Fibroblast of pulmonary artery (primary cell): ENCODE results near the gene ABHD5.

ENCODE experiments used
- DNase-seq: peaks from one replicate; pipeline ENCODE4 v3.0.0-alpha.2; 2010; ENCODE audit warnings: low read depth
- H3K4me3 ChIP-seq: replicated peaks from 2 replicates; pipeline ENCODE4 v1.5.1; 2011; ENCODE audit warnings: low read depth, mild to moderate bottlenecking, control low read depth, low read length, moderate library complexity
- TF ChIP-seq, protein P1 (sequence below): IDR thresholded peaks from 2 replicates; pipeline ENCODE4 v1.5.1; 2011; ENCODE audit warnings: mild to moderate bottlenecking, control low read depth, low read length, inconsistent platforms; ENCODE audit errors: missing control alignments

The ABHD5 gene

DNA sequence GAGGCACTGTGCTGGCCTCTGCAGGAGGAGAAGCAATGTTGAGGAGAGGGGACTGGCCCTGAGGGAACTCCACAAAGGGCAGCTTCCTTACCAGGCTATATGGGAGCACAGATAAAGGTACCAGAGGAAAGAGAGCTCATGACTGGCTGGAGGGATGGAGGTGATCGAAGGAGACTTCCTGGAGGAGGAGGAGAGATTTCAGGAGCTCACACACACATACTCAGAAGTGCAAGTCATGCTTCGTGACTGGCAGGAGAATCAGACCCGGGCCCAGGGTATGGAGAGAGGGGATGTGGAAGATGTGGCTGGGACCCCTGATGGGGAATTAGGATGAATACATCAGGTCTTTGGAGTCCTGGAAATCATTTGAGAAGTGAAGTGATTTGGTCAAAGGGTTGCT lies 85.4 kb downstream of the ABHD5 start:
- H3K4me3 ChIP-seq = no peak overlapping the region
- no peak for DNase-seq
- TF ChIP-seq, protein P1, sequence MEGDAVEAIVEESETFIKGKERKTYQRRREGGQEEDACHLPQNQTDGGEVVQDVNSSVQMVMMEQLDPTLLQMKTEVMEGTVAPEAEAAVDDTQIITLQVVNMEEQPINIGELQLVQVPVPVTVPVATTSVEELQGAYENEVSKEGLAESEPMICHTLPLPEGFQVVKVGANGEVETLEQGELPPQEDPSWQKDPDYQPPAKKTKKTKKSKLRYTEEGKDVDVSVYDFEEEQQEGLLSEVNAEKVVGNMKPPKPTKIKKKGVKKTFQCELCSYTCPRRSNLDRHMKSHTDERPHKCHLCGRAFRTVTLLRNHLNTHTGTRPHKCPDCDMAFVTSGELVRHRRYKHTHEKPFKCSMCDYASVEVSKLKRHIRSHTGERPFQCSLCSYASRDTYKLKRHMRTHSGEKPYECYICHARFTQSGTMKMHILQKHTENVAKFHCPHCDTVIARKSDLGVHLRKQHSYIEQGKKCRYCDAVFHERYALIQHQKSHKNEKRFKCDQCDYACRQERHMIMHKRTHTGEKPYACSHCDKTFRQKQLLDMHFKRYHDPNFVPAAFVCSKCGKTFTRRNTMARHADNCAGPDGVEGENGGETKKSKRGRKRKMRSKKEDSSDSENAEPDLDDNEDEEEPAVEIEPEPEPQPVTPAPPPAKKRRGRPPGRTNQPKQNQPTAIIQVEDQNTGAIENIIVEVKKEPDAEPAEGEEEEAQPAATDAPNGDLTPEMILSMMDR = no peak

GRCh38 chr3:43779850-43780249 lies 89.1 kb downstream of the ABHD5 start:
- no peak for DNase-seq
- TF ChIP-seq, protein P1 = no peak
- H3K4me3 ChIP-seq = no peak overlapping the region

DNA sequence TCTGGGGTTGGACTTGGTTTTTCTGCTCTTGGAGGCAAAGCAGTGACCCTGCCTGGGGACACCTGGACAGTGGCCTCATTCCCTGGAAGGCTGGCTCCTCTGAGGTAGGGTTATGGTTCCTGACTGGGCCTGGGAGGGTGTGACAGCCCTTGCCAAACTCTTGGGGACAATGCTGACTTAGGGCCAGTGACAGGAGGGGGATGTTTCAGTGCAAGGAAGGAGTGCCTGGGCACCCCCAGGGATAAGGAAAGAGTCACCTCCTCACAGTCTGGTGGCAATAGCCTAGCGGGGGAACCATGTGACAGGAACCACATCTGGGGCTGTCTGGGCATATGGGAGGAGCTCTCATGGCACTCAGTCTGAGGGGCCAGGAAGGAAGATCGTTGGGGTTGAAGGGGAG lies 91.8 kb downstream of the ABHD5 start:
- TF ChIP-seq, protein P1 = no peak
- no peak for DNase-seq

More for the DNA sequence above, 91.8 kb downstream of the ABHD5 start:
- H3K4me3 ChIP-seq = no peak overlapping the region
